Panc1 (cell line): ENCODE data around the gene DAD1.

ENCODE experiments used
- CTCF ChIP-seq: fragments of 450-650 bp; IDR thresholded peaks from 2 replicates; pipeline ENCODE4 v1.5.1; 2017; ENCODE audit warnings: mild to moderate bottlenecking
- POLR2AphosphoS5 ChIP-seq: IDR thresholded peaks from 2 replicates; pipeline ENCODE4 v1.6.1; 2012; ENCODE audit warnings: mild to moderate bottlenecking, low read depth, low read length, moderate library complexity
- SIN3A ChIP-seq: IDR thresholded peaks from 2 replicates; pipeline ENCODE4 v1.6.1; 2012; ENCODE audit warnings: low read depth, mild to moderate bottlenecking, low read length, moderate library complexity, borderline replicate concordance; ENCODE audit not compliant: insufficient read depth
- TCF7L2 ChIP-seq: IDR thresholded peaks from 2 replicates; pipeline ENCODE4 v1.6.1; 2011; ENCODE audit warnings: mild to moderate bottlenecking, low read depth, low read length, inconsistent platforms
- TF ChIP-seq, protein P1 (sequence below), 2 experiments: IDR thresholded peaks; 2 replicates each; pipeline ENCODE4 v1.6.1; 2011 to 2012; ENCODE audit warnings: low read depth in 2 of 2, control low read depth in 1 of 2, low read length in 1 of 2, mild to moderate bottlenecking in 1 of 2, moderate library complexity in 1 of 2; ENCODE audit not compliant: insufficient read depth in 1 of 2

DNA sequence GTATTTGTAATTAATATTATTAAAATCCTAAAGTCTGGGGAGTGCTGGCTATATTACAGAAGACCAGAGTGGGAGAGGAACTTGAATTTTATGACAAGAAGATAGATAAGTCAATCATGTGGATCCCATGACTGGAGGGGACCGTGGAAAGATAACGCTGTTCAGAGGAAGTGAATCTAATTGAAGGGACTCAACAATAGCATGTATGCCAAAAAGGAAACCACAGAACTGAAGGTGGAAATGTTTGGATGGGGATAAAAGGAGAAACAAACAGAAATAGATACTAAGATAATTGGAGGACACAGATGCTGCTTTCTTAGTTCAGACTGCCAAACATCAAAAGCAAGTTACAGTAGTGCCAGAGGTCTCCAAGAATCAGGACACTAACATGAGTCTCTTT lies 34.0 kb upstream of the DAD1 start:
- TF ChIP-seq POLR2AphosphoS5 (no peak), CTCF (no peak), SIN3A (no peak), TCF7L2 (no peak)
- TF ChIP-seq, protein P1, sequence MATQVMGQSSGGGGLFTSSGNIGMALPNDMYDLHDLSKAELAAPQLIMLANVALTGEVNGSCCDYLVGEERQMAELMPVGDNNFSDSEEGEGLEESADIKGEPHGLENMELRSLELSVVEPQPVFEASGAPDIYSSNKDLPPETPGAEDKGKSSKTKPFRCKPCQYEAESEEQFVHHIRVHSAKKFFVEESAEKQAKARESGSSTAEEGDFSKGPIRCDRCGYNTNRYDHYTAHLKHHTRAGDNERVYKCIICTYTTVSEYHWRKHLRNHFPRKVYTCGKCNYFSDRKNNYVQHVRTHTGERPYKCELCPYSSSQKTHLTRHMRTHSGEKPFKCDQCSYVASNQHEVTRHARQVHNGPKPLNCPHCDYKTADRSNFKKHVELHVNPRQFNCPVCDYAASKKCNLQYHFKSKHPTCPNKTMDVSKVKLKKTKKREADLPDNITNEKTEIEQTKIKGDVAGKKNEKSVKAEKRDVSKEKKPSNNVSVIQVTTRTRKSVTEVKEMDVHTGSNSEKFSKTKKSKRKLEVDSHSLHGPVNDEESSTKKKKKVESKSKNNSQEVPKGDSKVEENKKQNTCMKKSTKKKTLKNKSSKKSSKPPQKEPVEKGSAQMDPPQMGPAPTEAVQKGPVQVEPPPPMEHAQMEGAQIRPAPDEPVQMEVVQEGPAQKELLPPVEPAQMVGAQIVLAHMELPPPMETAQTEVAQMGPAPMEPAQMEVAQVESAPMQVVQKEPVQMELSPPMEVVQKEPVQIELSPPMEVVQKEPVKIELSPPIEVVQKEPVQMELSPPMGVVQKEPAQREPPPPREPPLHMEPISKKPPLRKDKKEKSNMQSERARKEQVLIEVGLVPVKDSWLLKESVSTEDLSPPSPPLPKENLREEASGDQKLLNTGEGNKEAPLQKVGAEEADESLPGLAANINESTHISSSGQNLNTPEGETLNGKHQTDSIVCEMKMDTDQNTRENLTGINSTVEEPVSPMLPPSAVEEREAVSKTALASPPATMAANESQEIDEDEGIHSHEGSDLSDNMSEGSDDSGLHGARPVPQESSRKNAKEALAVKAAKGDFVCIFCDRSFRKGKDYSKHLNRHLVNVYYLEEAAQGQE (IDR thresholded peaks at IDR 0.05; ENCODE audit: insufficient read depth in 1 of 2, low read depth in 2 of 2, low read length in 1 of 2): no peak
